WTC11 (cell line): ENCODE results near the gene KCNG2. TPM values are rescaled to one million over a fixed set of nuclear protein-coding genes. Genes with fewer than 3 reads are reported as not detected.
A peak's percentile ranks its signal among the peaks of the same experiment; 100 is the strongest.

Experiments
- ATAC-seq: fragments of 200-7000 bp; cut with Tn5 transposase; 2 replicates; pipeline ENCODE4 v1.10.0; 2021; ENCODE audit warnings: mild to moderate bottlenecking, moderate library complexity
- CTCF ChIA-PET: fragments of 300-600 bp; sonication (Branson Sonifier 250); formaldehyde crosslinking; loops from one replicate; lab custom pipeline; 2021; ENCODE audit warnings: antibody characterized with exemption; lab: Charles Lee
- POLR2A ChIA-PET: fragments of 350-600 bp; sonication (Branson Sonifier 250); formaldehyde crosslinking; loops from one replicate; lab custom pipeline; 2021; ENCODE audit warnings: antibody characterized with exemption; lab: Charles Lee
- DNase-seq: peaks from one replicate; pipeline ENCODE4 v3.0.0; 2021; ENCODE audit warnings: low spot score
- H3K27ac Mint-ChIP-seq: 2 replicates; pipeline ENCODE4 v1.8.0; 2021; ENCODE audit warnings: mixed read lengths
- H3K27me3 Mint-ChIP-seq: 2 replicates; pipeline ENCODE4 v1.8.0; 2021; ENCODE audit warnings: low read depth, mild to moderate bottlenecking, moderate library complexity, mixed read lengths
- H3K36me3 Mint-ChIP-seq: 2 replicates; pipeline ENCODE4 v1.8.0; 2021; ENCODE audit warnings: mixed read lengths
- H3K4me1 Mint-ChIP-seq: 2 replicates; pipeline ENCODE4 v1.8.0; 2022; ENCODE audit warnings: mixed read lengths
- H3K4me3 Mint-ChIP-seq: 2 replicates; pipeline ENCODE4 v1.8.0; 2021; ENCODE audit warnings: mild to moderate bottlenecking, moderate library complexity, mixed read lengths
- H3K9me3 Mint-ChIP-seq: 2 replicates; pipeline ENCODE4 v1.8.0; 2021; ENCODE audit warnings: mixed read lengths
- ATF1 ChIP-seq: sonication (generic); formaldehyde crosslinking; IDR thresholded peaks from 2 replicates; pipeline ENCODE4 v1.8.1; 2023; ENCODE audit warnings: mild to moderate bottlenecking, moderate library complexity, missing genetic modification reagents
- CTCF ChIP-seq: fragments of 200-600 bp; IDR thresholded peaks from 2 replicates; pipeline ENCODE4 v1.8.0; 2022; ENCODE audit warnings: antibody characterized with exemption
- FOXP4 ChIP-seq: sonication (generic); formaldehyde crosslinking; IDR thresholded peaks from 2 replicates; pipeline ENCODE4 v1.8.0; 2022; ENCODE audit warnings: mild to moderate bottlenecking, missing genetic modification reagents
- GABPB1 ChIP-seq: sonication (generic); formaldehyde crosslinking; IDR thresholded peaks from 2 replicates; pipeline ENCODE4 v1.8.1; 2023; ENCODE audit warnings: mild to moderate bottlenecking, missing genetic modification reagents
- IRF1 ChIP-seq: sonication (generic); formaldehyde crosslinking; IDR thresholded peaks from 2 replicates; pipeline ENCODE4 v1.8.0; 2023; ENCODE audit warnings: missing genetic modification reagents
- IRF2 ChIP-seq: sonication (generic); formaldehyde crosslinking; IDR thresholded peaks from 2 replicates; pipeline ENCODE4 v1.8.0; 2022; ENCODE audit warnings: low read depth, missing genetic modification reagents, borderline replicate concordance
- MAX ChIP-seq: sonication (generic); formaldehyde crosslinking; IDR thresholded peaks from 2 replicates; pipeline ENCODE4 v1.8.0; 2022; ENCODE audit warnings: mild to moderate bottlenecking, missing genetic modification reagents
- NFATC4 ChIP-seq: fragments of 250-450 bp; sonication (Bioruptor Pico); IDR thresholded peaks from 2 replicates; pipeline ENCODE4 v1.9.0; 2021; ENCODE audit warnings: mild to moderate bottlenecking
- NFYB ChIP-seq: sonication (generic); formaldehyde crosslinking; conservative IDR thresholded peaks from 2 replicates; pipeline ENCODE4 v1.8.0; 2022; ENCODE audit warnings: low read depth, missing genetic modification reagents
- NR2C2 ChIP-seq: sonication (generic); formaldehyde crosslinking; IDR thresholded peaks from 2 replicates; pipeline ENCODE4 v1.8.0; 2022; ENCODE audit warnings: mild to moderate bottlenecking, missing genetic modification reagents
- NR3C1 ChIP-seq: sonication (generic); formaldehyde crosslinking; conservative IDR thresholded peaks from 2 replicates; pipeline ENCODE4 v1.8.1; 2023; ENCODE audit warnings: low read depth, mild to moderate bottlenecking, missing genetic modification reagents
- STAT6 ChIP-seq: sonication (generic); formaldehyde crosslinking; conservative IDR thresholded peaks from 2 replicates; pipeline ENCODE4 v1.8.1; 2023; ENCODE audit warnings: mild to moderate bottlenecking, low read depth, missing genetic modification reagents, moderate library complexity
- TCF7 ChIP-seq: sonication (generic); formaldehyde crosslinking; IDR thresholded peaks from 2 replicates; pipeline ENCODE4 v1.8.0; 2022; ENCODE audit warnings: mild to moderate bottlenecking, low read depth, missing genetic modification reagents, moderate library complexity
- TEAD4 ChIP-seq: sonication (generic); formaldehyde crosslinking; IDR thresholded peaks from 2 replicates; pipeline ENCODE4 v1.8.0; 2022; ENCODE audit warnings: mild to moderate bottlenecking, missing genetic modification reagents
- TP53 ChIP-seq: sonication (generic); formaldehyde crosslinking; IDR thresholded peaks from 2 replicates; pipeline ENCODE4 v1.8.1; 2023; ENCODE audit warnings: mild to moderate bottlenecking, missing genetic modification reagents
- USF2 ChIP-seq: sonication (generic); formaldehyde crosslinking; IDR thresholded peaks from 2 replicates; pipeline ENCODE4 v1.8.1; 2023; ENCODE audit warnings: mild to moderate bottlenecking, missing genetic modification reagents, moderate library complexity
- ZNF317 ChIP-seq: sonication (generic); formaldehyde crosslinking; IDR thresholded peaks from 2 replicates; pipeline ENCODE4 v1.8.1; 2023; ENCODE audit warnings: low read depth, mild to moderate bottlenecking, moderate library complexity, missing genetic modification reagents, borderline replicate concordance
- ZNF532 ChIP-seq: fragments of 250-450 bp; sonication (Bioruptor Pico); IDR thresholded peaks from 2 replicates; pipeline ENCODE4 v1.9.0; 2021; ENCODE audit warnings: mild to moderate bottlenecking, borderline replicate concordance
- total RNA-seq: library from RNA; stranded (reverse); gene quantifications from 3 replicates; pipeline ENCODE4 v1.2.3, GENCODE V29; 2021

The KCNG2 gene
- total RNA-seq, 1 experiment from 2014 or later, result 0.50 TPM

GRCh38 chr18:79787527-79787864 lies 10.2 kb upstream of the KCNG2 start (continued):
- TF ChIP-seq NR3C1 (no peak), ZNF532 (CRISPR knock-in tag) (no peak), TEAD4 (no peak), GABPB1 (CRISPR knock-in tag) (no peak), FOXP4 (CRISPR knock-in tag) (no peak), IRF1 (CRISPR knock-in tag) (no peak), TCF7 (CRISPR knock-in tag) (no peak), USF2 (CRISPR knock-in tag) (no peak)

GRCh38 chr18:79787865-79788733 lies 9.6 kb upstream of the KCNG2 start:
- peak; percentile 31 for DNase-seq
- ChIA-PET CTCF (no interaction called here), POLR2A (no interaction called here)
- peak; percentile 68 for ATAC-seq
- Mint-ChIP-seq H3K9me3 (no peaks in the 10 kb centered on the region), H3K27ac (no peak overlapping the region), H3K27me3 (peaks cover 54% of the 10 kb centered on the region), H3K4me1 (0 out of 2 replicates have a peak, but pooled peaks cover 3% of the 10 kb centered on the region), H3K36me3 (no peaks in the 10 kb centered on the region), H3K4me3 (peak overlapping the region; percentile 62)
- TF ChIP-seq NFYB (CRISPR knock-in tag) (no peak), ATF1 (CRISPR knock-in tag) (0 out of 2 replicates have a peak, but pooled peaks have one; percentile 41), IRF2 (CRISPR knock-in tag) (0 out of 2 replicates have a peak, but pooled peaks have one; percentile 29), STAT6 (CRISPR knock-in tag) (0 out of 2 replicates have a peak, but pooled peaks have one; percentile 30), NFATC4 (no peak), USF2 (CRISPR knock-in tag) (no peak), CTCF (no peak), TP53 (CRISPR knock-in tag) (peak; percentile 76; the same call in 1 of the 2 replicates), MAX (CRISPR knock-in tag) (peak; percentile 79), NR2C2 (CRISPR knock-in tag) (0 out of 2 replicates have a peak, but pooled peaks have one; percentile 31), ZNF317 (CRISPR knock-in tag) (0 out of 2 replicates have a peak, but pooled peaks have one; percentile 43)
